Neutrophil (primary cell): Measurements from ENCODE around the gene TEAD1.
"Not testable (repeated sequence)": the region's sequence is repeated elsewhere in the genome, so short reads cannot be mapped to it uniquely, and the experiment has no call there.

Experiments used
- H3K27ac ChIP-seq: fragments of 200-600 bp; sonication (generic); 2 replicates; pipeline ENCODE4 v1.5.1; 2016; ENCODE audit warnings: mild to moderate bottlenecking, moderate library complexity
- H3K27me3 ChIP-seq: fragments of 200-600 bp; sonication (generic); 2 replicates; pipeline ENCODE4 v1.6.0; 2016; ENCODE audit warnings: mild to moderate bottlenecking
- H3K36me3 ChIP-seq: fragments of 200-600 bp; sonication (generic); 2 replicates; pipeline ENCODE4 v1.5.1; 2017
- H3K4me1 ChIP-seq, 2 experiments: fragments of 200-600 bp in 1 of 2; sonication (generic) in 1 of 2; 1 replicate in 1 of 2; 2 replicates in 1 of 2; pipeline versions ENCODE4 v1.5.1 to v1.6.1; 2013 to 2016; ENCODE audit warnings: low read depth in 1 of 2, low read length in 1 of 2, mild to moderate bottlenecking in 1 of 2, moderate library complexity in 1 of 2; ENCODE audit not compliant: control insufficient read depth in 1 of 2, insufficient read depth in 1 of 2
- H3K4me3 ChIP-seq, 2 experiments: fragments of 200-600 bp in 1 of 2; sonication (generic) in 1 of 2; 1 replicate in 1 of 2; 2 replicates in 1 of 2; pipeline ENCODE4 v1.5.1; 2013 to 2016; ENCODE audit warnings: low read depth in 1 of 2, low read length in 1 of 2, mild to moderate bottlenecking in 1 of 2, moderate library complexity in 1 of 2
- H3K9me3 ChIP-seq: fragments of 200-600 bp; sonication (generic); 2 replicates; pipeline ENCODE4 v1.5.1; 2016
- CTCF ChIP-seq: fragments of 200-600 bp; sonication (generic); IDR thresholded peaks from 2 replicates; pipeline ENCODE4 v1.5.1; 2016; ENCODE audit warnings: antibody characterized with exemption

Gene TEAD1

GRCh38 chr11:12868315-12869073, 194.3 kb downstream of the TEAD1 start:
- no peak for TF ChIP-seq CTCF
- Histone ChIP-seq H3K27ac (no peak overlapping the region), H3K4me3 (no peak overlapping the region), H3K36me3 (no peaks in the 10 kb centered on the region), H3K4me1 (no peaks in the 10 kb centered on the region), H3K9me3 (no peaks in the 10 kb centered on the region), H3K27me3 (peaks cover 45% of the 10 kb centered on the region)

GRCh38 chr11:12871241-12871640, 197.0 kb downstream of the TEAD1 start:
- Histone ChIP-seq H3K4me3 (no peak overlapping the region), H3K27me3 (peaks cover 36% of the 10 kb centered on the region), H3K36me3 (no peaks in the 10 kb centered on the region), H3K9me3 (no peaks in the 10 kb centered on the region), H3K4me1 (no peaks in the 10 kb centered on the region), H3K27ac (no peak overlapping the region)
- TF ChIP-seq CTCF: no peak

- H3K27me3 ChIP-seq: peaks cover 36% of the 10 kb centered on the region
- no peaks in the 10 kb centered on the region for H3K9me3 ChIP-seq
- H3K4me1 ChIP-seq: no peaks in the 10 kb centered on the region
- no peak for TF ChIP-seq CTCF
- H3K4me3 ChIP-seq: no peak overlapping the region
- H3K36me3 ChIP-seq: no peaks in the 10 kb centered on the region
- H3K27ac ChIP-seq: no peak overlapping the region
Measured at GRCh38 chr11:12871788-12872321, 197.6 kb downstream of the TEAD1 start.

- no peak for TF ChIP-seq CTCF
- H3K4me3 ChIP-seq: no peak overlapping the region
- H3K36me3 ChIP-seq: no peaks in the 10 kb centered on the region
- H3K27ac ChIP-seq: no peak overlapping the region
- no peaks in the 10 kb centered on the region for H3K4me1 ChIP-seq
- H3K27me3 ChIP-seq: peaks cover 24% of the 10 kb centered on the region
- H3K9me3 ChIP-seq: no peaks in the 10 kb centered on the region
Measured at GRCh38 chr11:12876340-12876739, 202.1 kb downstream of the TEAD1 start.

GRCh38 chr11:12876988-12877387, 202.8 kb downstream of the TEAD1 start:
- TF ChIP-seq CTCF: no peak
- no peak overlapping the region for H3K27ac ChIP-seq
- H3K36me3 ChIP-seq: no peaks in the 10 kb centered on the region
- H3K4me1 ChIP-seq: no peaks in the 10 kb centered on the region
- peaks cover 24% of the 10 kb centered on the region for H3K27me3 ChIP-seq
- H3K9me3 ChIP-seq: no peaks in the 10 kb centered on the region
- H3K4me3 ChIP-seq: no peak overlapping the region

- H3K27ac ChIP-seq, H3K36me3 ChIP-seq, H3K9me3 ChIP-seq, H3K4me1 ChIP-seq, H3K4me3 ChIP-seq: not testable (repeated sequence)
- peaks cover 24% of the 10 kb centered on the region for H3K27me3 ChIP-seq
Measured at GRCh38 chr11:12877508-12877907, 203.3 kb downstream of the TEAD1 start.
